ENCODE data around the gene SH2D3C.

The SH2D3C gene

GRCh38 chr9:127690735-127691134, 87.7 kb downstream of the SH2D3C start:
- Histone ChIP-seq H3K4me3 (ENCODE audit: low read depth in 1 of 2, low read length in 1 of 2) (no peak overlapping the region), H3K9me3 (no peaks in the 10 kb centered on the region), H3K27me3 (no peaks in the 10 kb centered on the region), H3K27ac (no peak overlapping the region), H3K4me1 (ENCODE audit: control insufficient read depth in 1 of 2, insufficient read depth in 1 of 2, low read depth in 1 of 2, low read length in 1 of 2) (no peaks in the 10 kb centered on the region), H3K36me3 (no peaks in the 10 kb centered on the region)
- TF ChIP-seq, protein P1, sequence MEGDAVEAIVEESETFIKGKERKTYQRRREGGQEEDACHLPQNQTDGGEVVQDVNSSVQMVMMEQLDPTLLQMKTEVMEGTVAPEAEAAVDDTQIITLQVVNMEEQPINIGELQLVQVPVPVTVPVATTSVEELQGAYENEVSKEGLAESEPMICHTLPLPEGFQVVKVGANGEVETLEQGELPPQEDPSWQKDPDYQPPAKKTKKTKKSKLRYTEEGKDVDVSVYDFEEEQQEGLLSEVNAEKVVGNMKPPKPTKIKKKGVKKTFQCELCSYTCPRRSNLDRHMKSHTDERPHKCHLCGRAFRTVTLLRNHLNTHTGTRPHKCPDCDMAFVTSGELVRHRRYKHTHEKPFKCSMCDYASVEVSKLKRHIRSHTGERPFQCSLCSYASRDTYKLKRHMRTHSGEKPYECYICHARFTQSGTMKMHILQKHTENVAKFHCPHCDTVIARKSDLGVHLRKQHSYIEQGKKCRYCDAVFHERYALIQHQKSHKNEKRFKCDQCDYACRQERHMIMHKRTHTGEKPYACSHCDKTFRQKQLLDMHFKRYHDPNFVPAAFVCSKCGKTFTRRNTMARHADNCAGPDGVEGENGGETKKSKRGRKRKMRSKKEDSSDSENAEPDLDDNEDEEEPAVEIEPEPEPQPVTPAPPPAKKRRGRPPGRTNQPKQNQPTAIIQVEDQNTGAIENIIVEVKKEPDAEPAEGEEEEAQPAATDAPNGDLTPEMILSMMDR (IDR thresholded peaks at IDR 0.05), result no peak

- H3K27ac ChIP-seq, result no peak overlapping the region
- TF ChIP-seq, protein P1 (IDR thresholded peaks at IDR 0.05), result no peak
Measured at GRCh38 chr9:127689329-127690000, 89.0 kb downstream of the SH2D3C start.

More at GRCh38 chr9:127689329-127690000, 89.0 kb downstream of the SH2D3C start:
- H3K9me3 ChIP-seq, result no peaks in the 10 kb centered on the region
- H3K4me1 ChIP-seq (ENCODE audit: control insufficient read depth in 1 of 2, insufficient read depth in 1 of 2, low read depth in 1 of 2, low read length in 1 of 2), result no peaks in the 10 kb centered on the region
- H3K36me3 ChIP-seq, result no peaks in the 10 kb centered on the region
- no peaks in the 10 kb centered on the region for H3K27me3 ChIP-seq
- no peak overlapping the region for H3K4me3 ChIP-seq (ENCODE audit: low read depth in 1 of 2, low read length in 1 of 2)

All from neutrophil (primary cell).